Smooth muscle cell (in vitro differentiated cells): ENCODE results near the gene ANKRD44. TPM values are rescaled to one million over a fixed set of nuclear protein-coding genes. Genes with fewer than 3 reads are reported as not detected.

Experiments used
- DNase-seq: peaks from one replicate; lab custom pipeline; 2025; ENCODE audit not compliant: unreplicated experiment; lab: John Stamatoyannopoulos, UW
- H2AFZ ChIP-seq: fragments of 200-600 bp; sonication (generic); 2 replicates; pipeline ENCODE4 v1.6.0; 2016; ENCODE audit warnings: antibody characterized with exemption, low read depth, mild to moderate bottlenecking
- H3F3A ChIP-seq: fragments of 200-600 bp; sonication (generic); 2 replicates; pipeline ENCODE4 v1.6.0; 2017; ENCODE audit warnings: antibody characterized with exemption, low read depth
- H3K27ac ChIP-seq: fragments of 200-600 bp; sonication (generic); 2 replicates; pipeline ENCODE4 v1.5.1; 2016; ENCODE audit warnings: low read depth, mild to moderate bottlenecking
- H3K27me3 ChIP-seq: fragments of 200-600 bp; sonication (generic); 2 replicates; pipeline ENCODE4 v1.6.1; 2016; ENCODE audit warnings: low read depth, mild to moderate bottlenecking
- H3K36me3 ChIP-seq: fragments of 200-600 bp; sonication (generic); 2 replicates; pipeline ENCODE4 v1.5.1; 2016; ENCODE audit warnings: low read depth
- H3K4me1 ChIP-seq: fragments of 200-600 bp; sonication (generic); 2 replicates; pipeline ENCODE4 v1.5.1; 2016; ENCODE audit warnings: low read depth
- H3K4me2 ChIP-seq: fragments of 200-600 bp; sonication (generic); 2 replicates; pipeline ENCODE4 v1.6.0; 2016; ENCODE audit warnings: mild to moderate bottlenecking
- H3K4me3 ChIP-seq: fragments of 200-600 bp; sonication (generic); 2 replicates; pipeline ENCODE4 v1.5.1; 2016; ENCODE audit warnings: mild to moderate bottlenecking
- H3K79me2 ChIP-seq: fragments of 200-600 bp; sonication (generic); 2 replicates; pipeline ENCODE4 v1.6.0; 2016; ENCODE audit warnings: low read depth, mild to moderate bottlenecking
- H3K9ac ChIP-seq: fragments of 200-600 bp; sonication (generic); 2 replicates; pipeline ENCODE4 v1.6.0; 2016; ENCODE audit warnings: low read depth
- H3K9me3 ChIP-seq: fragments of 200-600 bp; sonication (generic); replicated peaks from 2 replicates; pipeline ENCODE4 v1.5.1; 2016; ENCODE audit warnings: low read depth
- H4K20me1 ChIP-seq: fragments of 200-600 bp; sonication (generic); 2 replicates; pipeline ENCODE4 v1.6.0; 2016; ENCODE audit warnings: low read depth
- WGBS: methylation state at CpG from one replicate; pipeline ENCODE4 v1.1.7; 2016; ENCODE audit warnings: low lambda C conversion rate; 5-methylcytosine and 5-hydroxymethylcytosine counted together
- polyA plus RNA-seq: library from polyadenylated mRNA; unstranded; fragments of >200 nt; fragmentation: Nextera tagmentation; extraction: Ambion mirVana; gene quantifications from 2 replicates; pipeline ENCODE4 v1.2.1, GENCODE V29; 2016
- total RNA-seq: library from RNA; depleted of rRNA; stranded (reverse); fragments of >200 nt; gene quantifications from 2 replicates; pipeline ENCODE4 v1.2.3, GENCODE V29; 2014
- TF ChIP-seq, protein P1 (sequence below): fragments of 200-600 bp; sonication (generic); IDR thresholded peaks from 2 replicates; pipeline ENCODE4 v1.5.1; 2017; ENCODE audit warnings: borderline replicate concordance, mild to moderate bottlenecking, antibody characterized with exemption; ENCODE audit not compliant: insufficient read depth, poor library complexity, severe bottlenecking

The ANKRD44 gene
- total and polyA plus RNA-seq, 2 experiments from 2014 or later = 3.6 to 5.5 TPM

DNA sequence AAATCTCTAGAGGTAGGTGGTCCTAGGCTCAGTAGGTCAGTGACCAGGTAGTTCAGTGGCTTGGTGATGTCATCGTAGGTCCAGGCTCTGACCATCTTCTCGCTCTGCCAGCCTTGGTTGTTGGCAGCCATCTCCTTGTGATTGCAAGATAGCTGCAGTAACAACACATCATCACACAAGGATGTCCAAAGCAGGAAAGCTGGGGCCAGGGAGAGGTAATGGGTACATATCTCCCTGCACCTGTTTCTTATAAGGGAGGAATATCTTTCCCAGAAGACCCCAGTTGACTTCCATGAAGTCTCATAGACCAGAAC, 60.5 kb downstream of the ANKRD44 start:
- 98% methylated on average over 2 of the region's 2 CpGs for WGBS
- H3K9ac ChIP-seq = no peak overlapping the region
- H2AFZ ChIP-seq = no peak overlapping the region
- H3K9me3 ChIP-seq = no peaks in the 10 kb centered on the region
- H3K4me1 ChIP-seq = peaks cover 9% of the 10 kb centered on the region
- TF ChIP-seq, protein P1, sequence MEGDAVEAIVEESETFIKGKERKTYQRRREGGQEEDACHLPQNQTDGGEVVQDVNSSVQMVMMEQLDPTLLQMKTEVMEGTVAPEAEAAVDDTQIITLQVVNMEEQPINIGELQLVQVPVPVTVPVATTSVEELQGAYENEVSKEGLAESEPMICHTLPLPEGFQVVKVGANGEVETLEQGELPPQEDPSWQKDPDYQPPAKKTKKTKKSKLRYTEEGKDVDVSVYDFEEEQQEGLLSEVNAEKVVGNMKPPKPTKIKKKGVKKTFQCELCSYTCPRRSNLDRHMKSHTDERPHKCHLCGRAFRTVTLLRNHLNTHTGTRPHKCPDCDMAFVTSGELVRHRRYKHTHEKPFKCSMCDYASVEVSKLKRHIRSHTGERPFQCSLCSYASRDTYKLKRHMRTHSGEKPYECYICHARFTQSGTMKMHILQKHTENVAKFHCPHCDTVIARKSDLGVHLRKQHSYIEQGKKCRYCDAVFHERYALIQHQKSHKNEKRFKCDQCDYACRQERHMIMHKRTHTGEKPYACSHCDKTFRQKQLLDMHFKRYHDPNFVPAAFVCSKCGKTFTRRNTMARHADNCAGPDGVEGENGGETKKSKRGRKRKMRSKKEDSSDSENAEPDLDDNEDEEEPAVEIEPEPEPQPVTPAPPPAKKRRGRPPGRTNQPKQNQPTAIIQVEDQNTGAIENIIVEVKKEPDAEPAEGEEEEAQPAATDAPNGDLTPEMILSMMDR = no peak
- H3F3A ChIP-seq = no peaks in the 10 kb centered on the region
- no peak overlapping the region for H3K4me3 ChIP-seq
- DNase-seq = no peak
- H3K4me2 ChIP-seq = no peak overlapping the region
- H3K36me3 ChIP-seq = no peaks in the 10 kb centered on the region
- no peaks in the 10 kb centered on the region for H3K27me3 ChIP-seq
- no peaks in the 10 kb centered on the region for H4K20me1 ChIP-seq
- no peaks in the 10 kb centered on the region for H3K79me2 ChIP-seq
- no peak overlapping the region for H3K27ac ChIP-seq

DNA sequence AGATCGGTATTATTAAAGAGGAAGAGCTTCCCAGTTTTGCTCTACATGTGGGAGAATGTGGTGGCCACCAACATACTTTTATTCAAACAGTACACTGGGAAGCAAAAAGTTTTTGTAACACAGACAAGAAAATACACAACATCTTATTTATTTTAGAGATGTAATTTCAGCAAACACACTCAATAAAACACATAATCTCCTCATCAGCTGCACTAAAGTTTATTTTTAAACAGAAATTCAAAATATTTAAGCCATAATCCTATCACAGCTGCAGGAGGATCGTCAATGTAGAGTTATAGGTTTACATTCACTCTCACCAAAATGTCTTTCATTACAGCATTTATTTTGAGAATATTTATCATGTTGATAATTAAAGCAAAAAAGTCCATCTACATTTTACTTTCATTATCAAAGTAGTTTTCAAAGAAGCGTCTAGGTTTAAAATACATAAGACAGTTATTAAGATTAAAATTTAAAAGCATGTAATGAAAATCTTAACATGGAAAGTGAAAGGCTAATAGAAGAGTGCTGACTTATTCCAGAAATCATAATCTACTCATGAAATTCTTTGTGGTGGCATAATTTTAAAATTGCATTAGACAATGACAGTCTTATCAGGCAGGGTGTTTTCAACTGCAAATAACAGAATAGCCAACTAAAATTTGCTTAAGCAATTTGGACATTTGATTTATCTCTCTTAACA, 61.0 kb downstream of the ANKRD44 start:
- Histone ChIP-seq H4K20me1 (no peaks in the 10 kb centered on the region), H3K27me3 (no peaks in the 10 kb centered on the region), H3K4me3 (no peak overlapping the region), H3K9me3 (no peaks in the 10 kb centered on the region), H3K9ac (no peak overlapping the region), H3K79me2 (no peaks in the 10 kb centered on the region), H3K27ac (no peak overlapping the region), H3K36me3 (no peaks in the 10 kb centered on the region), H3K4me2 (no peak overlapping the region), H2AFZ (no peak overlapping the region), H3K4me1 (peaks cover 7% of the 10 kb centered on the region), H3F3A (no peaks in the 10 kb centered on the region)
- TF ChIP-seq, protein P1 = no peak
- WGBS = 89% methylated on average over 3 of the region's 3 CpGs
- DNase-seq = no peak

DNA sequence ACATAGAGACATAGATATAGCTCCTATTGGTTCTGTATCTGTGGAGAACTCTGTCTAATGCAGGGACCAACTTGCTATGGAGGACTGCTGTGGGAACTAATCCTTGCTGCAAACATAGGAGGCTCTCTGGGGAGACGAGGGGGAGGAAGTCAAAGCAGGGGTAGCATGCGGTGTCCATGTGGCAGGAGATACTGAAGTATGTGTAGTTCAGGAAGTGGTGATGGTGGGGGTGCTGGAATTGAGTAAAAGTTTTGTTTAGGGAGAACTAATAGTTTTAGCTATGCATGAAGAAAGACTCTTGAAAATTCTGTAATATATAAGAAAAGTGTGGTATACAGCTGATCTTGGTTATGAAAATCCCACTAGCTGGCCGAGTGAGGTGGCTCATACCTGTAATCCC, 62.0 kb downstream of the ANKRD44 start:
- Histone ChIP-seq H3K79me2 (no peaks in the 10 kb centered on the region), H3K4me1 (peaks cover 7% of the 10 kb centered on the region), H2AFZ (no peak overlapping the region), H3K4me3 (no peak overlapping the region), H3K4me2 (no peak overlapping the region), H3K27me3 (no peaks in the 10 kb centered on the region), H3K9me3 (no peaks in the 10 kb centered on the region), H3K36me3 (no peaks in the 10 kb centered on the region), H3K9ac (no peak overlapping the region), H3K27ac (no peak overlapping the region), H4K20me1 (no peaks in the 10 kb centered on the region), H3F3A (no peaks in the 10 kb centered on the region)
- 89% methylated on average over 3 of the region's 3 CpGs for whole genome bisulfite sequencing
- TF ChIP-seq, protein P1 = no peak
- no peak for DNase-seq

DNA sequence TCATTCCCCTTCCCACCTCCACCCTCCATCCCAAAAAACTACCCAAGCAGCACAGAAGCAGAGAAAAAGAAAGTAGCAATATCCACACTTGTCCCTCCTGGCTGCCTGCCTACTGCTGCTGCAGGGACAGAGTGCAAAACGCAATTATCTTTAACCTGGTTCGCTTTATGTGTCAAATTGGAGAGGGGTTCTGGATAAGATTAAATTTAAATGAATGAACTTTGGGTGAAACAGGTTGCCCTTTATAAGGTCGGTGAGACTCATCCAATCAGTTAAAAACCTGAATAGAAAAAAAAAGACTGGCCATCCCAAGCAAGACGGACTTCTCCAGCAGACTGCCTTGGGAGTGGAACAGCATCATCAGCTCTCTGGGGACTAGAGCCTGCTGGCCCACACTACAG, 62.6 kb downstream of the ANKRD44 start:
- Histone ChIP-seq H3K4me2 (no peak overlapping the region), H3K79me2 (no peaks in the 10 kb centered on the region), H3K4me1 (peaks cover 7% of the 10 kb centered on the region), H2AFZ (no peak overlapping the region), H3K9ac (no peak overlapping the region), H3K4me3 (no peak overlapping the region), H3K27me3 (no peaks in the 10 kb centered on the region), H3K36me3 (no peaks in the 10 kb centered on the region), H3K9me3 (no peaks in the 10 kb centered on the region), H3K27ac (no peak overlapping the region), H4K20me1 (no peaks in the 10 kb centered on the region), H3F3A (no peaks in the 10 kb centered on the region)
- TF ChIP-seq, protein P1 = no peak
- no peak for DNase-seq
- WGBS = 96% methylated on average over 4 of the region's 4 CpGs
